GM04503 (cell line): ENCODE measurements around the gene LRP8.

Experiments used
- DNase-seq: peaks from one replicate; pipeline ENCODE4 v3.0.0-alpha.2; 2012; ENCODE audit warnings: low read depth

LRP8 gene

DNA sequence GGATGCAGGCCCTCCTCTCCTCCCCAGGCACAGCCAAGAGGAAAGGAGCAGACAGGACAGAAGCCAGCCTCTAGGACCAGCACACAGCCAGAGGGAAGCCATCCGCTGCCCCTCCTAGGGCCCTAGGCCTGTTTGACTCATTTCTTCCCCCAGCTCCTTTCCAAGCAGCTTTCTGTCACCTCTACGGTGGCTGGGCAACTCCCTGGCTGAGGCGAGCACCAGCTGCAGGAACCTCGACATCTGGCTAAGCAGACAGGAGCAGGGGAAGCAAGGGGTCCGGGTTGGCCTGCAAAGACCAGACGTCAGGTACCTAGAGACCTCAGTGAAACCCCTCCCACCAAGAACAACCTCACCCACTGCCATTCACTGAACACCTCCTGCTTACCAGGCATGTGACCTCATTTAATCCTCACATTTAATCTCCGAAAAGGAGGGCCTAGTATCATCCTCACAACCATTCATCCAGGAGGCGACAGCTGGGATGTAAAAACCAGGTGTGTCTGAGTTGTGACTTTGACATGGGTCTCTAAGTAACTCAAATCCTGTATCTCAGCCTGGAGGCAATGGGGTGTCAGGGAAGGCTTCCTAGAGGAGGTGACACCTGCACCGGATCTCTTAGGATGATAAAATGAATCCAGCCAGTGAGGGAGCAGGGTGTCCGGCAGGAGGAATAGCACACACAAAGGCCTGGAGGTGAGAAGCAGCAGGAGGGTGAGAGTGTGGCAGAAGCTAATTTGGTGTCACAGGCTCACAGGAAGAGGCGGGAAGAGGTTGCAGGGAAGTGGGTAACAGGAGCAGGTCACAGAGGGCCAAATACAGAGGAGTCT lies 5.9 kb downstream of the LRP8 start:
- no peak for DNase-seq

DNA sequence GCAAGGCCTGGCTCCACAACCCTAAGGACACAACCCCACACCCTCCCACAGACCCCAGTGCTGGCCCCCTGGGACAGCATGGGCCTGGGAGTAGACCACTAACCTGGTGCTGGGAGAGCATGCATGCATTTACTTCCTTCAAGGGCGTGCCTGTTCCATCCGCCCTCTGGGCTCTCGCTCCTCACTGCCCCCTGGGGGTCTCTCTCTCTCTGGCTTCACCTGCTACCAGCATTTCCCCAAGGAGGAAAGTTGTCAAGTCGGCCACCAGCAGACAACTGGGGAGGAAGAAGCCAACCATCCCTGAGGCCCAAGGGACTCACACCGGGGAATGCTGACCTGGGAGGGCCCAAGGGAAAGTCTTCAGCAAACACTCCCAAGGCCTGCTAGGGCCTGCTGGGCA lies 6.5 kb downstream of the LRP8 start:
- no peak for DNase-seq

DNA sequence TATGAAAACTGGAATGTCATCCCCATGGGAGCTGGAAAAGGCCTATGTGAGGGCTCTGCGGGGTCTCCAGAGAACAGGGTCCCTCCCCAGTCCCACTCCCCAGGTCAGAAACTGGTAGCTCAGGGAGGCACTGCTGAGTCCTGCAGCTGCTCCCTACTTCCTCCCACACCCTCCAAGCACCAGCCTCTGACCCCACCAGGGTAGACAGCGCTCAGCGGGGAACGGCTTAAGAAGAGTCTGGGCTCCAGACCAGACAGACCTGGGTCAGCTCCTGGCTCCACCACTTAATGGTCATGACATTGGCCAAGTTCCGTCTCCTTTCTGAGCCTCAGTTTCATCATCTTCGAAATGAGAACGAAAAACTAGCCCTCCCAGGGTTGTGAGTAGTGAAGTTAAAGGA lies 7.2 kb downstream of the LRP8 start:
- DNase-seq: no peak

DNA sequence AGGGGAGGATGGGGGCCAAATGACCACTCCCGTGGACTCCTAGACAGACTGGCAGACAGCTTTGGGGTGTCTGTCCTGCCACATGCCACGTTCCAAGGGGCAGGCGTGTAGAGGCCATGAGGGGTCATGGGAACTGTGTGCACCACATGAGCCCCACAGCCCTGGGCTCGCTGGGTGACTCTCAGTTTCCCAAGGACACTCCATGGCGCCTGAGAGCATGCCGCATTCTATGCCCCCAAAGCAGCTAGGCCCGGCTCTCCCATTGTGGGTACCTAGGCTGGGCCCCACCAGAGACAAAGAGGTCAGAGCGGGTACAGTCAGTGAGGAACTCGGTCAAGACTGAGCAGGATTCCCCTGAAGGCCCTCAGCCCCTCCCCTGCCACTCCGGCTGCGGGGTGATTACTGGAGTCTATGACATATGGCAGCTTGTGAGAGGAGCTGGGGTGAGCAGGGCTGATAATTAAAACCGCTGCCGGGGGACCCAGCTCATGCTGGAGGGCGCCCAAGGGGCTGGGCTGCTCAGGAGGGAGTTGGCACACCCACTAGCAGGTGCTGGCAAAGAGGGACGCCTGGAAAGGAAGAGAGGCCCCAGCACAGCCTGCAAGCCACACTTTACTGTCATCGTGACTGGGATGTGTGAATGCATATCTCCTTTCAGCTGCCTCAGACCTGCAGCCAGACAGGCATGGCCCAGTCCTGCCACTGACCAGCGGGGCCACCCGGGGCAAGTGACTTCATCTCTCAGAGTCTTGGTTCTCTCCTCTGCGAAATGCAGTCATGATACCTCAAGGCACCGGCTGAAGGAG lies 8.4 kb downstream of the LRP8 start:
- no peak for DNase-seq

DNA sequence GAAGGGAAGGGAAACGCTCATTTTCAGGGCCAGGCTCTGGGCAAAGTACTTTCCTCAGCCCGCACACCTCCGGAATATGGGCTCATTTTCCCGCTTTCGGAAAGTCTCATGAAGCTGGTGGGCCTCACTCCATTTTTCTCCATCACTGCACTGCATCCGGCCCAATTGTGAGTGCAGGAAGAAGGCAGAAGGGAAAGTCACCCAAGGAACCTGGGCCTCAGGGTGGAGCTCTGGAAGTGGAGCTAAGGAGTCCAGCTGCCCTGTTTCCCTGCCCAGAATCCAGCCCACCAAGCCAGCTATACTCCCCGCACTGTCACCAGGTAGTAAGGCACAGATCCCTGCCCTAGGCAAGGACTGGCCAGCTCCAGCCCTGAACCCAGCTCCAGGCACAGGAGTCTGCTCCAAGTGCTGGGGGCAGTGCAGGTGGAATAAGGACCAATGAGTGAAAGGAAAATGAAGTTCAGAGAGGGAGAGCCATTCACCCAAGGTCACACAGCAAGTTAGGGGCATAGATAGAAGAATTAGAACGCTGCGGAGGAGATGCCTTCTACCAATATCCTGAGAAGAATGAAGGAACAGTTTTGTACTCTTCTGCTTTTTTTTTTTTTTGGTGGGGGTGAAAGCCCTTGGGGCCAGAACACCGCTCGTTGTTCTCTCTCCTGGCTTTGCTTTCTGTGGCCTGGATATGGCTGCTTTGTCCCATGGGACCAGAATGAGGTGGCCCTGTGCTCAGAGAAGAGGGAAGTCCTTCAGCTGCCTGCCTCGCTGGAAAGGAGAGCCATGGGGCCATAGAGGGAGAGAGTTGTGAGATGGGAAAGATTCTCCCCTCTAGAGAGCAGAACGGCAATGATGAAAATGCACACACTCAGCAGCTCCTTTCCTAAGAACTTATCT lies 10.0 kb downstream of the LRP8 start:
- DNase-seq: no peak

DNA sequence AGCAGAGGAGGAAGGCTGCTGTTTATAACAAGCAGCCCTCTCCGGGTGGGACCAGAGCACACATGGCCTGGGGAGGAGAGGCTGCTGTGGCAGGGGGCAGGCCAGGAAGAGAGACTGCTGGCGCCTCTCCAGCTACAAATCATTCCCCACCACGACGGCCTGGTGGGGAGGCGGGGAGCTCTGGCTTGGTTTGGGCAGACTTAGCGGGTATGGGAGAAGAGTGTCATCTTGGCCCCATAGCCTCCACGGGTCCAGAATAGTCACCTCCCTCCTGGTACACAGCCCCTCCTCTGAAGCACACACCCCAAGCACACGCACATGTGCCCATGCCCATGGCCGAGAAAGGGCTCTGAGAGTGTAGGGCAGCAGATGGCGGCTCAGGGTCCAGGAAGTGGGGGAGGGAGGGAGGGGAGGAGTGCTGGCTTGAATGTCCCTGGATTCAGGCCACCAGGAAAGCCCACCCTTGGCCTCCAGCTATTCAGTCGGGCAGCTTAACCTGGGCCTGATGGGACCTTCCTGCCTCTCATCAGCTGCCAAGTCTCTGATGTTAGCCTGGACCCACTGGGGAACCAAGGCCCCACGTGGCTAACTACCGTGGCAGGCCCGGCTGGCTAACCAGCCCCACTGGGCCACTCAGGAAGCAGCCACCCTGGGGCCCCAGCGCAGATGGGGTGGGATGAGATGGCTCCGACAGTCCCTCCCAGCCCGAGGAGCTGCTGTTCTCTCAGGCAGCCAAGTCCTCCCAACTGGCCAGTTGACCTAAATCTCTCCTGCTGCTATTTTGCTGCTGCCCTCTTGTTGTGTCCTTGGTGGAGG lies 10.9 kb downstream of the LRP8 start:
- DNase-seq: no peak

DNA sequence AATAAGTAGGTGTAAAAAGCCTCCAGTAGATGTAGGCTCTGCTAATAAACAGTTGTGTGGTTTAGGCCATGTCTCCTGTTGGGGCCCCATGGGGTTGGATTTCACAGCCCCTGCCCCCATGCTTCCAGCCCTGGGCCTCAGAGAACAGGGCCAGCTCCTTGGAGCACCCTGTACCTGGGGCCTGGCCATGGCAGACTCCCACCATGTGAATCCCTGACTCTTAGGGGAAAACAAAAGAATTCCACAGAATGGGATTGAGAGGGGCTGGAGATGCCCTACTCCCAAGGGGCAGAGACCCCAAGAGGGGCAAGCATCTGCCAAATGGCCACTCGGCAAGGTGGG lies 11.5 kb downstream of the LRP8 start:
- no peak for DNase-seq

DNA sequence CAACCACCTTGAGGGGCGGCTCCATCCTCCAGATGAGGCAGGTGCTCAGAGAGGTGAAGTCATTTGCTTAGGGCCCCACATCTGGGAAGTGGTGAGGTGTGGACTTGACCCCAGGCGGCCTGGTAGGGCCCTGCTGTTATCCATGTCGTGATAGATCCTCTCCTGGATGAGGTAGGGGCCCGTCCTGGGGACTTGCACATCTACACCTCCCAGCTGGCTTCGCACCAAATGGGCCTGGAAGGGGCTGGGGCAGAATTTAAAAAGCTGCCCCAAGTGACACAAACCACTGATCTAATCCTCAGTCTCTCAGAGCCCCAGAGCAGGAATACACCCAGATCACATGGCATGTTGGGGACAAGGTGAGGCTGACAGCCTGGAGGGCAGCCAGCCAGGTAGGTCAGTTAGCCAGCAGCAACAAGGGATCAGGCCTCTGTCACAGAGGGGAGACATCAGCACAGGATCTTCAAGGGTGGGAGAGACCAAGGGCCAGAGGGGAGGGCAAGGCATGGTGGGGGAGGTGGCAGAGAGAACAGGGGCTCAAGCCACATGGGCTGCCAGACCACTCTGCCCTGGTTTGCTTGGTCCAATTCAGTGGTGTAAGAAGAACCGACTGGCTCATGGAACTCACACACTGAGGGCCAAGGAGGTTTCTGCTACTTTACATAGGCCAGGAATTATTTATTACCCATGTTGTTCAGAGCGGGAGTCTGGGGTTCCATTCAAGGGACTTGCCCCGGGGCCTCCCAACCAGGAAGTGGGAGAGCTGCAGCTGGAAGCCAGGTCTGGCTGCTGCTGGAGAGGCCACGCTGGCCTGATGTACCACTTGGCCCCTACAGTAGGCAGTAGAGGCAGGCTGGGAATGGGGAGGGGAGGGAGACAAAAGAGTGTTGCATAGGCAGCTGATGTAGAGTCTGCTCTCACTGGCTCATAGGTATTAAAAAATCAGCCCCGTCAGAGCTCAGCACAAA lies 12.1 kb downstream of the LRP8 start:
- DNase-seq: no peak

DNA sequence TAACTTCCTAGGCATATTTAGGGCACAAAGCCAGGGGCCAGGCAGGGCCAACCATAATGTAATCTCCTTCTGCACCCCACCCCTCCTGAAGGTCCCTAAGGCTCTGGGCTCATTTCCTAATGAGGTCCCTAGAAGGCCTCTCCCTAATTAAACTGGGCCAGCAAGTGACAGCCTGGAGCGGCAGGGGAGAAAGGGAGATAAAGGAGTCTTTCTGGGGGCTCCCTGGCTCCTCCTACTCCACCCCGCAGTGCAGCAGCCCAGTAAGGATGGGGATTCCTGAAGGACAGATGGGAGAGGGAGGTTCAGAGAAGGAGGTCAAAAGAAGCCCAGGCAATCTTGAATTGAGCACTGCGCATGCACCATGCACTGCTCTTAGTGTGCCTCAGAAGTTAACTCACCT lies 12.8 kb downstream of the LRP8 start:
- DNase-seq: no peak

DNA sequence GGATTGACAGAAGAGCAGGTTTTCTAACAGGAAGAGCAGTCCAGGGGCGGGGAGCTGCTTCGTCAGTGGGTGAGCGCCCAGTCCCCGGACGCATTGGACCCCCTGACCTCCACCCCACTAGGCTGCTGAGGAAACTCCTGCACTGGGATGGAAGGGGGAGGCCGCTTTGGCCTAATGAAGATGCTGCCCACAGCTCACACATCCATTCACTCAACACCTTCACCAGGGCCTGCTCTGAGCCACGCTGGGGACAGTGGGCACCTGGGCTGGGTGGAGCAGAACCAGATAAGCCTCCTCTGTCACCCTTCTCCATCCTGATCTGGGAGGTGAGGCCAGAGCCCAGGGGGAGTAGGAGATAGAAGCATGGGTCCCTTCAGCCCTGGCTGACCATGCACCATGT lies 13.3 kb downstream of the LRP8 start:
- no peak for DNase-seq

DNA sequence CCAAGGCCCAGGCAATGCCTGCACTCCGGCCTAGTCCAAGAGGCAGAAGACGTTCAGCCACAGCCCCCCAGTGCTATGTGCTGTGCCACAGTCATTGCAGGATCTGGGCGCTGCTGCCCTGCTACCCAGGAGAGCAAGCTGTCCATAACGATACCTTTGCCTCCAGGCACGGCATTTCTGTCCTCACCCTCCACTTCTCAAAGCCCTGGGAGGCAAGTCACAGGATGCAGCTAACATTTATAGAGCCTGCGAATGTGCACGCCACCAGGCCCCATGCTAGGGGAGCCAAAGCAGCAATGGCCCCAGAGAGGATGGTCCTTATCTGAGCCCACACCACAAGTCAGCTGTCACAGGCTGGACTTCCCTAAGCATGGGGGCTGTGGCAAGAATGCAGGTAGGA lies 13.8 kb downstream of the LRP8 start:
- DNase-seq: no peak

DNA sequence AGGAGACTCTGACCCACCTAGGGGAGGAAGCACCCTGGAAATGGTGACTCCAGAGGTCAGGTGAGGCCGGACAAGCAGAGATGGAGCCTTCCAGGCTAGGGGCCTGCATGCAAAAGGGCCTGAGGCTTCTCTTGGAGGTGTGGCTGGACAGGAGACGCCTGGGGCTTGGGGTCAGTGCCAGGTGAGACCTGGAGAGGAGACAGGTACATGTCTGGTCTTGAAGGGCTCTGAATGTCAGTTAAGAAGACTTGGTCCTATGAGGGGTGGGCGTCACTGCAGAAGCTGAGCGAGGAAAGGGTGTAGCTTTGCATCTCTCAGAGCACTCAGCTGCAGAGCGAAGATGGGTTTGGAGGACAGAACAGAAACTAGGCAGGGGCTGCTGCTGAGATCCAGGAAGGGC lies 14.3 kb downstream of the LRP8 start:
- DNase-seq: no peak

DNA sequence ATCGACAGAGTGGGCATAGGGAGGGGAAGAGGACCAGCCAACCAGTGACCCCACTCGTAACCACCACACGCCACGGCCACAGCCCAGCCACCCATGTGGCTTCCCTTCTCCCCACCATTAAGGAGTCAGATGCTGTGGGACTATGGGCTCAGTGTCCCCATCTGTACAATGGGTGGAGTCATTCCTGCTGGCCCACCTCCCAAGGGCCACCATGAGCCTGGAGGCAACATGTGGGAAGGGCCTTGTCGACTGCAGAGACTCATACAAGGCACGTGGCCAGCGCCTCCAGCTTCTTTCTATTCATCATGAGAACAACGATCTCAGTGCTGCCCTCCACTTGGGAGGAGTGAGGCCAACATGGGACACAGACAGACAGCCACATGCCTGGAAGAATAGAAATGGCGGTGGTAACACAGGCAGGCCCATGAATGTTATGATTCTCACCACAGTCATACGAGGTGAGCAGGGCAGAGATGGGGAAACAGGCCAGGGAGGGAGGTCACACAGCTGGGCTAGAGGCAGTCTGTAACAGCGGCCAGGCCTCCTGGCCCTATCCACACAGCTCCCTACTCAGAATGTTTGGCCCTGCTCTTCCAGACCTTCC lies 16.1 kb downstream of the LRP8 start:
- DNase-seq: no peak

DNA sequence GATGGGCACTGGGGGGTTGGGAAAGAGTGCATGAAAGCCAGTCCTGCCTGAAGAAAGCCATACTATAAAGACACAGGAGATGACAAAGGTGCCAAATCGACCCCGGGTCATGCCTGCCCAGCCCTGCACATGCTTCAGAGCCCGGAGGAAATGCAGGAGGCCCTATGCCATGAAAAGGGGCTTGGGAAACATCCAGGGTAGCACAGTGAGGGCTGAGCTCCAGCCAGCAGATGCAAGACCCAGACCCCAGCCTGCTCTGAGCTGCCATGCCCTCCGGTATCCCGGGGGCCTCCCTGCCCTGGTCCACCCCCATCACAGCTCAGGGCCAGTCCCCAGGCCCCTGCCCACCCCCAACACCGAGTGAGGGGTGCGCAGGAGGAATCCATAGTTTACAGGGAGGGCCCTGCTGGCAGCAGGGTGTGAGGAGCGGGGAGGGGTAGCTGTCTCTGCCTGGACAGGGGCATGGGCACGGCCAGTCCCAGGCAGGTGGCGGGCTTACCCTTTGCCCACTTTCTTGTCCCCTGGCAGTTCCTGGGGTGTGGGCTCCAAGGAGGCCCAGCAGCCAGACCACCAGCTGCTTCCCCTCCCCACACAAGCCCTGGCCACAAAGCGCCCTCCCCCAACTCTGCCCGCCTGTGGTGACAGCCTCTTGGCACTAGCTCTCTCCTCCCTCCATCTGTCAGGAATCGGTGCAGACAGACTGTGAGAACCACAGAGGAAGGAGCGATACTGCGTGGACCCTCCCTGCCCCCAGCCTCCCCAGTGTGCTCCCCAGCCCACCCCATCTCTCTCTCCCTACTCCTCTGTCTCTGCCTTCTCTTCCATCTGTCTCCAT lies 16.8 kb downstream of the LRP8 start:
- DNase-seq: no peak

DNA sequence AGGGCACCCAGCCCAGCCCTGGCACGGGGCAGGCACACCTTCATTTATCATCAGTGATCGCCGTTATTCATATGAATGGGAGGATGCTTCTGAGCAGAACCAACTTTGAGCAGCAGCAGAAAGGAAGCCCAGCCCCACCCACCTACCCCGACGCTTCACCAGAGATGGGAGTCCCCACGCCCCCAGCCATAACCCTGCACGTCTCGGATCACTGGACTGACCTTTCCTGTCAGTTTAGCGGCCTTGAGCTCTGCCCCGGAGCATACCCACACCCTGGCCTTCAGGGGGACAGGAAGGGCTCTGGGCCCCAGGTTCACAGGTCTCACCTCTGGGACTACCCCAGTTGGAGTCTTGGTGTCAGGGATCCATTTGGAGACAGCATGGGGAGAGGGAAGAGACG lies 18.1 kb downstream of the LRP8 start:
- DNase-seq: no peak

DNA sequence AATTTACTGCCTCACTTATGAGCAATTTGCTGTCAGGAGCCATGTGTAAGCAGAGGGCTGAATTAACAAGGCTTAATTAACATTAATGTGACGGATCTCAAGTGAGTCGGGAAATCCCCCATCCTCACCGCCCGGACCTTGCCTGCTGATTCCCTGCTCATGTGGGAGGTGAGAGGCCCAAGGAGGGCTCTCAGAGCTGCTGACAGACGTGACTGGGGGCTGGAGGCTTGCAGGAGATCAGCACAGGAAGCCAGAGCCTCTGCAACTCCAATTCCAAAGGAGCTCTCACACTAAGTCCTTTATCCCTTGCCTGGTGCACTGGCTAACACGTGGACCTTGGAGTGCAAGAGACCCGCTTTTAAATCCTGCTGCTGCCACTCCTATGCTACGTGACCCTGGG lies 19.4 kb downstream of the LRP8 start:
- no peak for DNase-seq

DNA sequence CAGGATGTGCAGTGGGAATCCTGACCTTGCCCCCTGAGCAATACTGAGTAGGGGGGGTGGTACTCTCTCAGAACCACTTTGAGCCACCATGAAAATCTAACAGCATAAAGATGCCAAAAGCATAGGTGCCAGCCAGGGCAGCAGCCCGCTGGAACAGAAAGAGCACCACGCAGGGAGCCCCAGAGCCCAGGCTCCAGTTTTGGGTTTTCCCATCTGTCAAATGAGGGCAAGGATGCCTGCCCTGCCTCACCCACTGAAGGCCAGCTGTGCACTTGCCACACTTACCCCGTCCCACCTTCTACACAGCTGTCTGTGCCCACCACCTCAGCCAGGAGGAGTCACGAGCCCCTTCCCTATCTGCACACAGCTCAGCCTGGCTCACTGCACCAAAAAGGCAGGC lies 20.8 kb downstream of the LRP8 start:
- DNase-seq: no peak

DNA sequence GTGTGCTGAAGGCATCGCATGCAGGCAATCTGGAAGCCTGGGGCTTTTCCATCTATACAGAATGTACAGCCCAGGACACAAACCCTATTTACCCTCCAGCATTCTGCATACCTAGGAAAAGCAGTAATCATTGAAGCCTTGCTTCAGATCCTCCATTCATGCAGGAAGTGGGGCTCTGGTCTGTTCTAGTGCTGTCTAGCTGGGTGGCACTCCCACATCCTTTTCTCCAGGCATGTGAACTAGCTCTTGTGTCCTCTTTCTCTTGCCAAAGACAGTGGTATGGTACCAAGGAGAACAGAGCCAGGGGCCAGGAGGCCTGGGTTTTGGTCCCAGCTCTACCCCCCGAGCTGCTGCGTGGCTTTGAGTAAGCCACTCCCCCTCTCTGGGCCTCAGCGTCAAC lies 21.7 kb downstream of the LRP8 start:
- DNase-seq: no peak

DNA sequence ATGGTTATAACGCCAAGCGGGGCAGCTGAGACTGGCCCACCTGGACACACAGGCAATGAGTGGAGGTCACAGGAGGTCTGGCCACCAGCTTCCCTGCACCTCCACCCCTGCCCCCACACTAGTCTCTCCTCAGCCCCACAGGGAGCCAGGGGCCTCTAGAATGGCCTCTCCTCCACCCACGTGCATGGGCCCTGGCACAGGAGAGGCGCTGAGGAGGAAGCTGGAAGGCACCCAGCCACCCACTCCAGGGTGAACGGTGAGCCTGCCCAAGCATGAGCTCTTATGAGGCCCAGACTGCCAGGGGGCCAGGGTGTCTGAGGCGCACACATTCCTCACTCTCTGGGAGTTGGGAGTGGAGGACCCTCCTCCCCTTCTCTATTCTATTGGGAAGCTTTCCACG lies 22.2 kb downstream of the LRP8 start:
- no peak for DNase-seq
